Frontal cortex (tissue), 4 donors: Measurements from ENCODE around the gene P2RY14. TPM values are rescaled to one million over a fixed set of nuclear protein-coding genes. Genes with fewer than 3 reads are reported as not detected.

ENCODE experiments used
- DNase-seq, 2 donors: peaks; one replicate each; pipeline ENCODE4 v3.0.0; 2012; ENCODE audit warnings: low spot score in 2 of 2
- FAIRE-seq: peaks from 2 replicates; lab custom pipeline; 2012; peaks lifted over from hg19 to GRCh38; lab: Jason Lieb, UNC
- total RNA-seq: library from RNA; depleted of rRNA; stranded (reverse); fragments of >200 nt; gene quantifications from one replicate; pipeline ENCODE4 v1.2.3, GENCODE V29; 2014
- donor health status: control.
- donor health status: control.
- donor health status: control.

The P2RY14 gene
- total RNA-seq, 1 donor from 2014 or later = 1.2 TPM

GRCh38 chr3:151305060-151305774, 26.9 kb upstream of the P2RY14 start:
- no peak for DNase-seq

GRCh38 chr3:151303751-151304150, 25.4 kb upstream of the P2RY14 start:
- FAIRE-seq = no peak
- DNase-seq = no peak

More at GRCh38 chr3:151305060-151305774, 26.9 kb upstream of the P2RY14 start:
- FAIRE-seq = no peak

GRCh38 chr3:151301787-151302186, 23.4 kb upstream of the P2RY14 start:
- DNase-seq = no peak
- no peak for FAIRE-seq

GRCh38 chr3:151300539-151300938, 22.2 kb upstream of the P2RY14 start:
- FAIRE-seq (no peak), DNase-seq (no peak)

- FAIRE-seq (no peak), DNase-seq (no peak)
Observed at GRCh38 chr3:151299006-151299405, 20.7 kb upstream of the P2RY14 start.

GRCh38 chr3:151297429-151297828, 19.1 kb upstream of the P2RY14 start:
- FAIRE-seq = no peak
- no peak for DNase-seq

GRCh38 chr3:151296226-151296625, 17.9 kb upstream of the P2RY14 start:
- DNase-seq = no peak
- no peak for FAIRE-seq

- FAIRE-seq (no peak), DNase-seq (no peak)
Observed at GRCh38 chr3:151293127-151293526, 14.8 kb upstream of the P2RY14 start.

GRCh38 chr3:151290673-151291072, 12.3 kb upstream of the P2RY14 start:
- FAIRE-seq = no peak
- no peak for DNase-seq

- FAIRE-seq (no peak), DNase-seq (no peak)
Observed at GRCh38 chr3:151289445-151289844, 11.1 kb upstream of the P2RY14 start.

GRCh38 chr3:151285940-151286339, 7.6 kb upstream of the P2RY14 start:
- FAIRE-seq (no peak), DNase-seq (no peak)

GRCh38 chr3:151283907-151284461, 5.6 kb upstream of the P2RY14 start:
- FAIRE-seq (no peak), DNase-seq (no peak)

- no peak for FAIRE-seq
Observed at GRCh38 chr3:151283387-151283786, 5.0 kb upstream of the P2RY14 start.

GRCh38 chr3:151282921-151283320, 4.6 kb upstream of the P2RY14 start:
- FAIRE-seq = peak; percentile 91
- DNase-seq = peak; percentile 17 to 52

More at GRCh38 chr3:151283387-151283786, 5.0 kb upstream of the P2RY14 start:
- no peak for DNase-seq

- DNase-seq (no peak), FAIRE-seq (no peak)
Observed at GRCh38 chr3:151281671-151282324, 3.5 kb upstream of the P2RY14 start.

GRCh38 chr3:151276687-151277042, 1.7 kb downstream of the P2RY14 start:
- no peak for FAIRE-seq

GRCh38 chr3:151276038-151276686, 2.2 kb downstream of the P2RY14 start:
- DNase-seq (no peak), FAIRE-seq (no peak)

More at GRCh38 chr3:151276687-151277042, 1.7 kb downstream of the P2RY14 start:
- DNase-seq = no peak

GRCh38 chr3:151275091-151275490, 3.3 kb downstream of the P2RY14 start:
- FAIRE-seq (no peak), DNase-seq (no peak)

GRCh38 chr3:151269631-151270030, 8.7 kb downstream of the P2RY14 start:
- DNase-seq (no peak), FAIRE-seq (no peak)

- FAIRE-seq (no peak), DNase-seq (no peak)
Observed at GRCh38 chr3:151268267-151269235, 9.8 kb downstream of the P2RY14 start.
